ENCODE results near the gene SHANK2.

SHANK2 gene

DNA sequence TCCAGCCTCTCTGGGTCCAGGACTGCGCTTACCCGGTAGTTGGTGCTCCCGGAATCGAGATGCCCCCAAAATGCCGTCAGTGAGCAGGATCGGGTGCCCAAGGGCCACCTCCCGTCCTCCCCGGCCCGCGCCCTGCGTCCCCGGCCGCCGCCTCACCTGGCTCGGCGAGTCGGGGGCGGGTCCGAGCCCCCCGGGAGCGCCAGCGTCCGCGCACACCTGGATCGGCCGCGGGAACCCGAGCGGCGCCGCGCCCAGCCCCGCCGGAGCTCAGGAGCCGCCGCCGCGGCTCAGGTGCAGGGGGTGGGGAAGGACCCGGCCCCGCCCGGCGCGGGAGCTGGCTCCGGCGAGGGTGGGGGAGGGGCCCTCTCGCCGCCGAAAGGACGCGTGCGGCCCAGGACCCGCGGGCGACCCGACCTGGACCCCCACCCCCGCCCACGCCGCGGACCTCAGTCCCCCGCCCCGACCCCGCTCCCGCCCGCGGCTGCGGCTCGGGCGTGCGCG, at the start of gene SHANK2:
Gene SHANK2, minus strand, starts transcription at position 309 of the 501 bp plus-strand sequence. CDS start 105,251 bp downstream, outside the sequence.
- DNase-seq (ENCODE audit: low spot score) = no peak

DNA sequence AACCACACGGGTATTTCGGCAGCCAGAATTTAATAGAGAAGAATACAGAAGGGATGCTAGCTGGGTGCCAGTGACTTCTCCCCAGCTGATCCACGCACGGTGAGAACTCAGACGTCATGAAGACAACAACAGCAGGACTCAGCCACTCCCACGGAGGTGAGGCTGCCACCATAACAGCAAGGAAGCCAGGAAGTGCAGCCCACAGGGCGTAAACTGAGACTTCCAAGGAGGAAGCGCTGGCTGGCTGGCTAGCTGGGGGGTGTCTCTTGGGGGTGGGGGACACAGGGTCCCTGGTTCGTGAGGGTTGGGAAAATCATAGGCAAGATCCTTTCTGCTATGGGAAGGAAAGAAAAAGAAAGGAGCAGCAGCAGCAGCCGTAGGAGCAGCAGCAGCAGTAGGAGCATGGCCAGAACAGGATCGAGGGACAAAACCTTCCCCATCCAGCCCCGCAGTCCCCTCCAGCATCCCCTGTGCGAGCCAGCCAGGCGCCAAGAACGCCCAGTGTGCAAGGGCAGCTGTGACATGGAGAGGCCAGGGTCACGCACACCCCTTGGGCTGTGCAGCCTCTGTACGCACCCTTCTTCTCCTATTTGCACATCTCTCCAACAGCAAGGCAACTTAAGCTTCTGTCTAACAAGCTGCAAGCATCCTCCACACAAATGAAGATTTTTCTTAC, 49.6 kb upstream of the SHANK2 start:
- no peak for DNase-seq (ENCODE audit: low spot score)

DNA sequence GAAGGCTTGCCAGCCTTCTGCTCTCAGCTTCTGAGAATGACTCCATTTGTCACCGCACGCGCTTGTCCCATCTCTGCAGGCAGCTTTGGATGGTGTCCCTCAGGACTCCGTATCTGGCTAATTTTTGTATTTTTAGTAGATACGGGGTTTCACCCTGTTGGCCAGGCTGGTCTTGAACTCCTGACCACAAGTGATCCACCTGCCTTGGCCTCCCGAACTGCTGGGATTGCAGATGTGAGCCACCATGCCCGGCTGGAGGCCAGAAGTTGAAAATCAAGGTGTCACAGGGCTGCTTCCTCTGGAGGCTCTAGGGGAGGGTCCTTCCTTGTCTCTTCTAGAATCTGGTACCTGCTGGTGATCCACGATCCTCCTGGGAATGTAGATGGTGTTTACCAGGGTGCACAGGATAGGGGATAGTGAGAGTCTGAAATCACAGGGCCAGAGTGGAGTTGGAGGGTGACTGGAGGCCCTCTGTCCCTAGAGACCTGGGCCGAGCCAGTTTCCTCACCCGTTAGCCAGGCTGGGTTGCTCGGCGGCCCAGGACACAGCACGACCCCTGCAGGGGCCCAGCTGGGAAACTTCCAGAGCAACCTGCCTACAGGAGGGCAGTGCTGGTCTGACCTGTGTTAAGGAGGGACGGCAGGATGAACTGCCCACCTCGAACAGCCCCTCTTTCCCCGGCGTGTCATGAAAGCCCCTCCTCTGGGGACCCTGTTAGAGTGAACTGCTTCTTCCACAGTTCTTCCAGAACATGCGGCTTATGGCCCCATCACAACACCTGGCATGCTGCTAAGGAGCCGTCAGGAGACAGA, 48.9 kb upstream of the SHANK2 start:
- DNase-seq (ENCODE audit: low spot score) = no peak

DNA sequence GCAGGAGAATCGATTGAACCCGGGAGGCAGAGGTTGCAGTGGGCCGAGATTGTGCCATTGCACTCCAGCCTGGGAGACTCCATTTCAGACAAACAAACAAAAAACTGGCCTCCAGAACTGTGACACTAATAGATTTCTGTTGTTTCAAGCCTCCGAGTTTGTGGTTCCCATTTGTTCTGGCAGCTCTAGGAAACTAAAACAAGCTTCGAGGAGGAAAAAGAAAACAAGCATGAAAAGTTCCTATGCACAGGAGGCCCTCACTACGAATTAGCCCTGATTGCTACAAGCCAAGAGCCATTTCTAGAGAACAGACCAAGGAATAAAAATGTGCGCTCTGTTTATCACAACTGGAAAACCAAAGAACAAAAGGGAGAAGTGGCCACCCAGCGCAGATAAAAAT, 47.8 kb upstream of the SHANK2 start:
- no peak for DNase-seq (ENCODE audit: low spot score)

DNA sequence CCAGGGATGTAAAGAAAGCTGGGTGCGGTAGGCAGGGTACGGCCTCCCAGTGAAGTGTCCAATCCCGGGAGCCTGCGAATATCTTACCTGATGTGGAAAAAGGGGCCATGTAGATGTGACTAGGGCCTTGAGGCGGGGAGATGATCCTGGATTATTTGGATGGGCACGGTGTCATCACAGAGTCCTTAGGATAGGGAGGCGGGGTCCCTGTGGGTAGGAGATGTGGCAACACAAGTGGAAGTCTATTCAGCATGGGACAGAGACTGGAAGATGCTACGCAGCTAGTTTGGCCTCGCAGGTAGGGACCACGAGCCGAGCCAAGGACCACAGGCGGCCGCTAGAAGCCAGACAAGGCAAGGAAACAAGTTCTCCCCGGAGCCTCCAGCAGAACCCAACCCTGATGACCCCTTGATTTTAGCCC, 46.4 kb upstream of the SHANK2 start:
- DNase-seq (ENCODE audit: low spot score) = no peak

DNA sequence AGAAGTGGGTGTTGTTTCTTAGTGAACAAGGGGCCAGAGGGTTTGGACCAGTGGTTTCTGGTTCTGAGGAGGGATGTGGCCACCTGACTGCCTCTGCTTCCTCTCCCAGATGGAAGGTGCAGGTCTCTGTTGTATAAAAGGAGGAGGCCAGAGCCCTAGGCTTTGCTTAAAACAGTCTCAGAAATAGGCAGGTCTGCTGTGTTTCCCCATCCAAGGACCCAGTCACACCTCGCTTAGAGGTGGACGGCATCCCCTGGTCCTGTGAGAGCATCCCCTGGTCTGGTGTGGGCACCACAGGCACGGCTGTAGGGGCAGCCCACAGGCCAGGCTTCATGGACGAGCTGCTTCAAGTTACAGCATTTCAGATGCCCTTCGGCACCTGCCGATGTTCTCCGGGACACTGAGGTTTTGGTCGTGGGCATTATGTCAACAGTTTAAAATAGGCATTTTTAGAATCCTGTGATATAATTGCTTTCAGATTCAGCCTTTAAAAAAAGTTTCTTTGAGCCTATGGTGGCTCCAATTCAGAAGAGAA, 45.7 kb upstream of the SHANK2 start:
- DNase-seq (ENCODE audit: low spot score) = no peak

DNA sequence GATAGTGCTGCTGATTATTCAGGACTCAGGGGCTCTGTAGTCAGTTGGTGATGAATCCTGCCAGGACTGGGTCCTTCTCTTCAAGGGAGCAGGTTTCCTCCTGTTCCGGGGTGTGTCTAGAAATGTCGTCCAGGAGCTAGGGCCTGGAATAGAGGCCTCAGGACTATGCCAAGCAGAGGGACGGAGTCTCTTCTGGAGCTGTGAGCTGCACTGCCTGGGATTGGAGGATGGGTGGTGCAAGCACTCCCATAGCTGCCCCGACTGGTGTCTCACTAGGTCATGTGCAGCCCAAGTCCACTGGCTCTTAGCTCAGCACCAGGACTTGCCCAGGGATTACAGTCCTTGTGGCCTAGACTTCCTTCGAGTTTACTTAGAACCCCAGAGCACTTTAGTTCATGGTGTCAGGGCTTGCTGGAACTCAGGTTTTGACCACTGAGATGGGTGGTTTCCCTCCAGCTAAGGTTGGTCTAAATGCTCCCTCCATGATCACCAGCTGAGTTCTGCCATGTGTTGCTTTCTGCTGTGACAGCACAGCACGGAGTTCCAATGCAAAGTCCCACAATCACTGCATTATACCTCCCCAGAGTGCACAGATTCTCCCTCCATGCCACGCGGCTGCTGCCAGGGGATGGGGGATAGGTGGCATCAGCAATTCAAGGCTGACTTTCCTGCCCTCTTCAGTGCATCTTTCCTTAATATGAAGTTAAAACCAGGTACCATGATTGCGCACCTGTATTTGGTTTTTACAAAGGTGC, 42.6 kb upstream of the SHANK2 start:
- no peak for DNase-seq (ENCODE audit: low spot score)

DNA sequence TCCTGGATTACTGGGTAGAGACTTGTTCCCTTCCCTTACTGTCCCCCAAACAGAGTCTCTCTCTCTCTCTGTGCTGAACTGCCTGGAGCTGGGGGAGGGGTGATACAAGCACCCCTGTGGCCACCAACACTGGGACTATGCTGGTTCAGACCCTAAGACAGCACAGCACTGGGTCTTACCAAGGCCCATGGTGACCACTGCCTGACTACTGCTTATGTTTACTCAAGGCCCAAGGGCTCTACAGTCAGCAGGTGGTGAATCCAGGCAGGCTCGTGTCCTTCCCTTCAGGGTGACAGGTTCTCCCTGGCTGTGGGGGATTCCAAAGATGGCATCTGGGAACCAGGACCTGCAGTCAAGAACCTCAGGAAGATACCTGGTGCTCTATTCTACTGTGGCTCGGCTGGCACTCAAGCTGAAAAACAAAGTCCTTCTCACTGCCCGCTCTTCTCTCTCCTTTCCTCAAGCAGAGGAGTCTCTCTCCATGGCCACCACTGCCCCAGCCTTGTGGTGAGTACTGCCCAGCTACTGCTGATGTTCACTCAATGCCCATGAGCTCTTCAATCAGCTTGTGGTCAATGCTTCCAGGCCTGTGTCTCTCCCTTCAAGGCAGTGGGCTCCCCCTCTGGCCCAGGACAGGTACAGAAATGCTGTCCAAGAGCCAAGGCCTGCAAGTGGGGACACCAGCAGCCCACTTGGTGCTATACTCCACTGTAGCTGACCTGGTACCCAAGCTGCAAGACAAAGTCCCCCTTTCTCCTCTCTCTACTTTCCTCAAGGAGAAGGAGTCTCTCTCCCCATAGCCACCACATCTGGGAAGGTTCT, 41.8 kb upstream of the SHANK2 start:
- DNase-seq (ENCODE audit: low spot score) = no peak

DNA sequence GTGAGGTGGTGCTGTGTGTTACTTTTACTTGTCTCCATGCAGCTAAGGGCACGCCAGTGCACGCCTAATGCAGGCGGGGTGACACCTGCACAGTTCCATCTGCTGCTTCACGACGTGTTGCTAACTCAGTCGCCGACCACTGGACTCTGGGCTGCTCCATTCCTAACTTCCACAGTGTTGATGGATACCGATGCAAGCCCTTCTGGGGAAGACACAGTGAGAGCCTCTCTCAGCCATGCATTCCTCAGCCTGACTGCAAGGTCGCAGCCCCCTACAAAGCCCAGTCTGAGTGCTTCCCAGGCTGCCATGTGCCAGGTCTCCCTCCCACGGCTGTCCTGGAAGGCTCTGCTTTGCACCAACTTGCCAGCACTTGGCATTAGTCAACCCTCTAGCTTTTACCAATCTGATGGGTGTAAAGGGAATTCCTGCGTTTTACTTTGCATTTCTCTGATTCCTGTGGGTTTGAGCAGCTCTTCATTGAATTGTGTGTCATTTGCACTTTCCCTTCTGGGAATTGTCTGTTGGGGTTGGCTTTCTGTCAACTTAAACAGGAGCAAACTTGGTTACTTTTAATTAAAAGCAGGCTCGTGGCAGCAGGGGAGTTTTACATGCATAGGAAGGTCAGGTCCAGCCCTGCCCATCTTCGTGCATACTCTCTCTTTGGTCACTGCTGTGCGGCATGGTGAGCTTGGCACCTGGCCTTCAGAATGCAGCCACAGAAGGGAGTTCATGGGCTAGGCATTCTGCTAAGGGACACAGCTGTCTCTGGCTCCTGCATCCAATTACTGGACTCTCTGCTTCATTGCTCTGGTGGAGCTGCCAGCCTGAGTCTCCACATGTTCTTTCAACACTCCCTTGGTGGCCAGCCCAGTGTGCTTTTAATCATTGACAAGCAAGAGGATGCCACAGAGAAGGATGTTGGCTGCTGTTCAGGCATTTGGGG, 34.6 kb upstream of the SHANK2 start:
- peak; percentile 64 for DNase-seq (ENCODE audit: low spot score)

DNA sequence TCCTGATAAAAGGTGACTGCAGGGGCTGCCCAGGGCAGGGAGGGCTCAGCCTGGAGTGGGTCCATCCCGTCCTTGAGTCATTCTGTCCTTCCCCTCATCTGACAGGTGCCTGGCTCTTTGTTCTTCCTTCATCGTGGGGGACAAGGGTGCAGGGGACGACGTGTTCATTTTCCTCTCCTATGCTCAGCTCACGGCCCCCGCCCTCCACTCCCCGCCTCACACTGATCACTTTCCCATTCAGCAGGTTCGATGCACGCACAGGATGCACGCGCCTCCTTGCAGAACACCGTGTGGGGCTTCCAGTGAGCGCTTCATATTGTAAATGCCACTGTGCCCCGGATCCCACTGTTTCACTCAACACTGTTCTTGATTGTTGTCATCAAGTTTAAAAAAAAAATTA, 32.7 kb upstream of the SHANK2 start:
- no peak for DNase-seq (ENCODE audit: low spot score)

DNA sequence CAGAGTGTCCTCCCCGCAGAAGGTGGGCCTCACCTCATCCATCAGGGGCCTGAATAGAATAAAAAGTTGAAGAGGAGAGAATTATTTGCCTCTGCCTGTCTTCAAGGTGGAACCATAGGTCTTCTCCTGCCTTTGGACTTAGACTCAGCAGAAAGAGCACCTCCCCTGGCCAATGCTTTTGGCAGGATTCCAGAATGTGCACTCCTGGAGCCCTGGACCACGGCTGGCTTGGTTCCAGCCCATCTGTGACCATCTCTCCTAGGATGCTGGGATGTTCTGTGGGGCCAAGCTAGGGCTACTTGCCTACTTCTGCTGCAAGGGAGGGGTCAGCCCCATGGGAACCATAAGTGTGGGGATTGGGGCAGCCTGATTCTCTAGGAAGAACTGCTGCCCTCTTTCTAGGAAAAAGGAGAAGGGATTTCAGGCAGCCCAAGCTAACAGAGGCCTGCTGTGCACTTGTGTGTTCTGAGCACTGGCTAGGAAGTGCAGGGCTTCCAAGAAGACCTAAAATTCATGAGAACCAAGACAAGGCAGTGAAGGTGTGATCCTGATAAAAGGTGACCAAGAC, 32.2 kb upstream of the SHANK2 start:
- no peak for DNase-seq (ENCODE audit: low spot score)

DNA sequence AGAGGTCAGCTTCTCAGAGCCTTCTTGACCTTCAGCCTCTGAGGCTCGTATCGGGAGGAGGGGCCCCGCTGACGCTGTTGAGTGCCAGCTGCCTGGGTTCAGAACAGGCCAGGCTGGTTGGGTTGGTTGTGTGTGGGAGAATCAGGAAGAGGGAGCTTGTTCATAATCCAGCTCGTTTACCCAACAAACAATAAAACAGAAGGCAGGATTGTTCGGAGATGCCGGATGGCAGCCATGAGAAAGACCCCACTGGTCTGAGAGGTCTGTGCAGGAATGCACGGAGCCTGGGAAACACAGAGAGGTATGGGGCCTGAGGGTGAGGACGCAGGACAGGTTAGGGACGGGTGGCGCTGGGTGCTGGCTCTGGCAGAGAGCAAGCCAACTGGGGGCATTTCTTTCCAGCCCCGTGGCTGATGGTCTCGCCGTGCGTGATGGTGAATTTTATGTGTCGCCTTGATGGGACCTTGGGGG, 31.6 kb upstream of the SHANK2 start:
- DNase-seq (ENCODE audit: low spot score) = no peak

DNA sequence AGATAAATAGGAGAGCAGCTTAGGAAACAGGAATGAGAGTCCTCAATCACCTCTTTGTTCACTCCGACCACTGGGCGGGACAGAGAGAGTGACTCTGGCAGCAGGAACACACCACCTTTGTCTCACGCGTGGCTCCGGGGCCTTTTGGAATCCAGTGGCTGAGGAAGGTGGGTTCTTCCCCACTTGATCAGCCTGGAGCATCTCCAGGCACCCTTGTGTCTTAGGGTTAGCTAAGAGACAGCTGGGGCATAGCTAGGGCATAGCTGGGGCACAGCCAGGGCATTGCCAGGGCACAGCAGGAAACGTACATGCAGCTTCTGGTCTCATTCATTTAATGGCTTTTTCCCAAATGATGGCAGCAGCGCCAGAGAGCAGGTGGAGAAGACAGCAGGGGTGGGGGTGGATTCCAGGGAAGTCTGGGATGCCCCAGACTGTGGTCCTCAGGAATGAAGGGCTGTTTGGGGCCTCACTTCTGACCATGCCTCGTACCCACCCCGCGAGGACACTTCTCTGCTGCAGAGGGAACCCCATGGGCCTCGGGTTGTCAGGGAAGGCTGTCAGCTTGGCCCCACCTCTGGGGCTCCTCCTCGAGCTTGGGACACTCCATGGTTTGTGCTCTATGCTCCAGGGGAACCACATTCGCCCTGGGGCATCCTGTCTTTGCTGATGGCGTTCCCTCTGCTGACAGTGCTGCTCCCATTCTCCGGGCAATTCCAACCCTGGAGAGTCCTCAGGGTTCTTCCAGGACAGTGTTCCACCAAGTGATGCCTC, 30.4 kb upstream of the SHANK2 start:
- no peak for DNase-seq (ENCODE audit: low spot score)

DNA sequence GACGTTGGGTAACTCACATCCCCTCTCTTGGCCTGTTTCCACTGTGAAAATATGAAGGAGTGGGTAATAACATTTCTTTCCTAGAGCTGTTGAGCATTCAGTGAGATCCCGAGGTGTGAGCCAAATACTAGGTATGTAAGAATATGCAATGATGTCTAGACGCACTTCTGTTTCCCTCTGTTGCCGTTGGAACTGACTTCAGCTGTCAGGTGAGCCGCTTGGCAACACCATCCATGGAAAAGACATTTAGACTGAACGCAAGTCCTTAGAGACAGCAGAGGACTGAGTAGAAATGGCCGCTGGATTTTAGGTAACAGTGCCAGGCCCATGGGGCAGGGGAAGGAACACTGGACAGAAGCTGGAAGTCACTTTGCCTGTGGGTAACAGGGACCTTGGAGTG, 29.5 kb upstream of the SHANK2 start:
- no peak for DNase-seq (ENCODE audit: low spot score)

DNA sequence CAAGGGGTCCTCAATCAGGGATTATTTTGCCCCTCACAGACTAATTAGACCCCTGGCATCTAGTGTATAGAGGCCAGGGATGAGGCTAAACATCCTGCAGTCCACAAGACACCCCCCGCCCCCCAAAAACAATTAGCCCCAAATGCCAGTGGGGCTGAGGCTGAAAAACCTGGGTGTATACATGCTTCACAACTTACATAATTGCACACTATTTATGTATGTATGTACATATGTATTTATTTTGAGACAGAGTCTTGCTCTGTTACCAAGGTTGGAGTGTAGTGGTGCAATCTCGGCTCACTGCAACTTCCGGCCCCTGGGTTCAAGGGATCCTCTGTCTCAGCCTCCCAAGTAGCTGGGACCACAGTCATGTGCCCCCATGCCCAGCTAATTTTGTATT, 28.8 kb upstream of the SHANK2 start:
- DNase-seq (ENCODE audit: low spot score) = no peak

DNA sequence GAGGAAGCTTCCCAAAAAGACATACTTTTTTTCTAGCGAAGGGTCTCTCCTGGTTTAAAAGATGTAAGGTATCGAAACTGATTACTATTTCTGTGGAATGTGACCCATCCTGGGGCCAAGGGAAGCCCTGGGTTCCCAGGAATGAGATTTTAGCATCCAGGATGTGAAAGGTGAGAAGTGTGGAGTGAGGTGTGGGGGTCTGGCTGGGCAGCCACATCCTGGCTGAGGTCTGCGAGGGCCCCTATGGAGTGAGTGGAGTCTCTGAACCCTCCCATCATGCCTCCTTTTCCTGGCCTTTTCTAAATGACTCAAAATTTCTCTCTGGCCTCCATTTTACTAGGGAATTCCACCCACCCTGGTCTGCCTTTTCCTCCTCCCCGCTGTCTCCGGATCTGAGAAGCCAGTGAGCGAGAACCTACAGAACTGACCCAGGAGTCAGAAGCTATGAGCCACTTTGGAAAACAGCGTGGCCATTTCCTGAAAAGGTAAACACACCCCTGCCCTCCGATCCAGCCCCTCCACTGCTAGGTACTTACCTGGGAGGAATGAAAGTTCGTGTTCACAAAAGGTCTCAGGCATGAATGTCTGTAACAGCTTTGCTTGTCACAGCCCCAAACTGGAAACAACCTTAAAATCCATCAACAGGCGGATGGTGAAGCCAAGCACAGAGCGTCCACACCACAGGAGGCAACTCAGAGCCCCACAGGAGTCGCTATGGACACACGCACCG, 27.7 kb upstream of the SHANK2 start:
- DNase-seq (ENCODE audit: low spot score) = no peak

DNA sequence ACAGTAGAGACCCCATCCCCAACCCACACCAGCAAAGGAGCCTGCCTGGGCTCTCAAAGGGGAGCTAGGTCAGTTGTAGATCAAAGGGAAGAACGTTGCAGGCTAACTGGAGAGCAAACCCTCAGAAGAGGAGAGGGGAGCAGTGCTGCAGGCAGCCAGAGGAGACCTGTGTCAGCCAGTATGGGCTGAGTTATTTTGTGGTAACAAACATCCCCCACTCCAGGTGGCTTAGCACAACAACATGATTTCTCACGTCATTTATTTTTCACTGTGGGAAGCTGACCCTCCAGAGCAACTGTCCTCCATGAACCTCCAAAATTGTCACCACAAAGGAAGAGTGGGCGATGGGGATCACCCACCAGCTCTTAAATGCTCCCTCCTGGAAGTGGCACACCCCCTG, 19.8 kb upstream of the SHANK2 start:
- DNase-seq (ENCODE audit: low spot score) = no peak
